Measurements from ENCODE around the gene RYK.

Gene RYK

GRCh38 chr3:134155446-134155845 is 95.2 kb downstream of the RYK start:
- Histone ChIP-seq H3K9me3 (ENCODE audit: control insufficient read depth, insufficient read depth, low read length) (no peaks in the 10 kb centered on the region), H3K4me2 (ENCODE audit: low read length) (no peak overlapping the region), H3K9me2 (replicated peaks; ENCODE audit: control insufficient read depth, low read length) (no peaks in the 10 kb centered on the region), H3K79me2 (ENCODE audit: control insufficient read depth, low read length) (no peaks in the 10 kb centered on the region), H3K4me3 (ENCODE audit: low read length) (no peak overlapping the region), H3K27ac (ENCODE audit: low read depth, low read length) (no peak overlapping the region), H4K20me1 (ENCODE audit: control insufficient read depth, insufficient read depth, low read depth, low read length) (no peaks in the 10 kb centered on the region), H3K4me1 (ENCODE audit: control insufficient read depth, low read length) (no peaks in the 10 kb centered on the region), H3F3A (ENCODE audit: control insufficient read depth, insufficient read depth) (no peaks in the 10 kb centered on the region), H3K27me3 (ENCODE audit: control insufficient read depth, low read length) (no peaks in the 10 kb centered on the region), H3K36me3 (ENCODE audit: control insufficient read depth, low read length) (no peaks in the 10 kb centered on the region; the same call in 1 of the 2 replicates)
- TF ChIP-seq CTCF (IDR thresholded peaks at IDR 0.05; ENCODE audit: low read depth, low read length, poor library complexity, severe bottlenecking) = no peak
- no peak for TF ChIP-seq EZH2phosphoT487 (IDR thresholded peaks at IDR 0.05; ENCODE audit: borderline replicate concordance, low read length)

- no peaks in the 10 kb centered on the region; the same call in 1 of the 2 replicates for H3K36me3 ChIP-seq (ENCODE audit: control insufficient read depth, low read length)
Observed at GRCh38 chr3:134153761-134154160, 96.9 kb downstream of the RYK start.

GRCh38 chr3:134150476-134150875 is 100.2 kb downstream of the RYK start:
- H3F3A ChIP-seq (ENCODE audit: control insufficient read depth, insufficient read depth) = no peaks in the 10 kb centered on the region
- TF ChIP-seq EZH2phosphoT487 (IDR thresholded peaks at IDR 0.05; ENCODE audit: borderline replicate concordance, low read length) = no peak
- no peak for TF ChIP-seq CTCF (IDR thresholded peaks at IDR 0.05; ENCODE audit: low read depth, low read length, poor library complexity, severe bottlenecking)
- H3K4me3 ChIP-seq (ENCODE audit: low read length) = no peak overlapping the region
- no peak overlapping the region for H3K4me2 ChIP-seq (ENCODE audit: low read length)
- H3K27ac ChIP-seq (ENCODE audit: low read depth, low read length) = no peak overlapping the region
- no peaks in the 10 kb centered on the region for H4K20me1 ChIP-seq (ENCODE audit: control insufficient read depth, insufficient read depth, low read depth, low read length)
- no peaks in the 10 kb centered on the region for H3K4me1 ChIP-seq (ENCODE audit: control insufficient read depth, low read length)
- H3K36me3 ChIP-seq (ENCODE audit: control insufficient read depth, low read length) = no peaks in the 10 kb centered on the region
- no peaks in the 10 kb centered on the region for H3K27me3 ChIP-seq (ENCODE audit: control insufficient read depth, low read length)
- H3K9me2 ChIP-seq (replicated peaks; ENCODE audit: control insufficient read depth, low read length) = no peaks in the 10 kb centered on the region
- H3K9me3 ChIP-seq (ENCODE audit: control insufficient read depth, insufficient read depth, low read length) = no peaks in the 10 kb centered on the region
- H3K79me2 ChIP-seq (ENCODE audit: control insufficient read depth, low read length) = no peaks in the 10 kb centered on the region

More at GRCh38 chr3:134153761-134154160, 96.9 kb downstream of the RYK start:
- no peak overlapping the region for H3K4me2 ChIP-seq (ENCODE audit: low read length)
- no peak overlapping the region for H3K4me3 ChIP-seq (ENCODE audit: low read length)
- H3K79me2 ChIP-seq (ENCODE audit: control insufficient read depth, low read length) = no peaks in the 10 kb centered on the region
- H3K27me3 ChIP-seq (ENCODE audit: control insufficient read depth, low read length) = no peaks in the 10 kb centered on the region
- no peaks in the 10 kb centered on the region for H3K4me1 ChIP-seq (ENCODE audit: control insufficient read depth, low read length)
- H4K20me1 ChIP-seq (ENCODE audit: control insufficient read depth, insufficient read depth, low read depth, low read length) = no peaks in the 10 kb centered on the region
- TF ChIP-seq CTCF (IDR thresholded peaks at IDR 0.05; ENCODE audit: low read depth, low read length, poor library complexity, severe bottlenecking) = no peak
- TF ChIP-seq EZH2phosphoT487 (IDR thresholded peaks at IDR 0.05; ENCODE audit: borderline replicate concordance, low read length) = no peak
- H3K9me2 ChIP-seq (replicated peaks; ENCODE audit: control insufficient read depth, low read length) = no peaks in the 10 kb centered on the region
- no peaks in the 10 kb centered on the region for H3F3A ChIP-seq (ENCODE audit: control insufficient read depth, insufficient read depth)
- H3K27ac ChIP-seq (ENCODE audit: low read depth, low read length) = no peak overlapping the region
- no peaks in the 10 kb centered on the region for H3K9me3 ChIP-seq (ENCODE audit: control insufficient read depth, insufficient read depth, low read length)
